ENCODE results near the gene NCS1. TPM values are rescaled to one million over a fixed set of nuclear protein-coding genes. Genes with fewer than 3 reads are reported as not detected.

The NCS1 gene
- total and polyA plus RNA-seq, 5 donors from 2014 or later: 0.22 TPM; not detected in 4

DNA sequence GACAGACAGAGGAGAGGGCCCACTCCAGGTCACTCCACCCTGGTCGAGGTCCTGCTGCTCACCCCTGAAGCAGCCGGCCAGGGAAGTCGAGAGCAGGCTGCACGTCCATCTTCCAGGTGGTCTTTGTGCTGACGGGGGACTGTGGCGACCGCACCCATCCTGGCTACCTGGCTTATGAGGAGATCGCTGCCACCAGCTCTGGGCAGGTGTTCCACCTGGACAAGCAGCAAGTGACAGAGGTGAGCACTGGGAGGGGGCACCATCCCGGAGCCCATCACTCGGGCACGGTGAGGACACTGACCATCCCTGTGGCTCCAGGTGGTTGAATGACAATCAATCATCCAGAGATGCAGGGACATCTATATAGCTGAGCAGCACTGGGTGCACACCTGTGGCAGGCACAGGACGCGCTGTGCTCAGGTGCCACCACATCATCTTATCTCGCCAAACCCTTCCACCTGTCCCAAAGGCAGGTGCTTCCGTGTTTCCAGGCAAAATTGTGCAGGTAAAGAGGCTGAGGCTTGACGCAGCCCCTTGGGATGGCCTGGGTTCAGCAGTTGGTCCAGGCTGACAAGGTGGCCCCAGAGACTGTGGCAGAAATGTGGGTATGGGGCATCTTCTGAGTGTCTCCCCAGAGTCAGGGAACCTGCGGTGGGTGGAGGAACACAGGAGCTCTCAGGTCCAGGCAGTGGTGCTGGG is 114.0 kb downstream of the NCS1 start:
- Histone ChIP-seq H3K27ac (ENCODE audit: insufficient read depth, low read length, poor library complexity, severe bottlenecking) (no peak overlapping the region), H3K36me3 (ENCODE audit: control insufficient read depth, insufficient read depth, low read length) (no peaks in the 10 kb centered on the region), H3K4me1 (ENCODE audit: control insufficient read depth, insufficient read depth, low read length, poor library complexity, severe bottlenecking) (no peaks in the 10 kb centered on the region), H3K4me3 (ENCODE audit: low read depth, low read length) (no peak overlapping the region), H3K9me3 (ENCODE audit: control insufficient read depth in 2 of 2, low read length in 2 of 2) (no peaks in the 10 kb centered on the region), H3K27me3 (ENCODE audit: control insufficient read depth, insufficient read depth, low read length) (no peaks in the 10 kb centered on the region)
- H3K4me1 Mint-ChIP-seq: no peaks in the 10 kb centered on the region
- peaks cover 6% of the 10 kb centered on the region for H3K27me3 Mint-ChIP-seq
- H3K9me3 Mint-ChIP-seq: no peaks in the 10 kb centered on the region
- no peak for DNase-seq
- H3K27ac Mint-ChIP-seq: no peak overlapping the region
- no peak for ATAC-seq (ENCODE audit: low read depth in 2 of 2)
- no peak overlapping the region for H3K4me3 Mint-ChIP-seq
- no peaks in the 10 kb centered on the region for H3K36me3 Mint-ChIP-seq

Other genes with a start within 250 kb of the NCS1 start
- gene FNBP1, start 129.2 kb upstream of the NCS1 start, total RNA-seq: 253 TPM
- gene FNBP1, start 129.2 kb upstream of the NCS1 start, polyA plus RNA-seq: 100 to 1,000 TPM; 147 to 218 (median 188) TPM
- gene GPR107, start 118.5 kb upstream of the NCS1 start, total RNA-seq: 29.9 TPM
- gene GPR107, start 118.5 kb upstream of the NCS1 start, polyA plus RNA-seq: 1 to 10 TPM; 2.8 to 4.5 (median 3.1) TPM
- gene HMCN2, start 93.4 kb downstream of the NCS1 start, total RNA-seq: not detected
- gene HMCN2, start 93.4 kb downstream of the NCS1 start, polyA plus RNA-seq: not detected